Liver (tissue), 9 donors: ENCODE results near the gene RASL10B. TPM values are rescaled to one million over a fixed set of nuclear protein-coding genes. Genes with fewer than 3 reads are reported as not detected.

Source experiments
- DNase-seq: peaks from one replicate; pipeline ENCODE4 v3.0.0-alpha.2; 2017; ENCODE audit warnings: low spot score
- H3K27ac ChIP-seq, 2 donors: one replicate each; pipeline ENCODE4 v1.7.0; 2013; ENCODE audit warnings: inconsistent platforms in 2 of 2, low read length in 2 of 2, control low read depth in 1 of 2, low read depth in 1 of 2, mild to moderate bottlenecking in 1 of 2
- H3K27me3 ChIP-seq, 4 donors: one replicate each; pipeline versions ENCODE4 v1.6.1 to v1.7.0; 2013; ENCODE audit warnings: low read length in 3 of 4, inconsistent platforms in 1 of 4, mild to moderate bottlenecking in 1 of 4, moderate library complexity in 1 of 4; ENCODE audit not compliant: control insufficient read depth in 4 of 4, insufficient read depth in 4 of 4
- H3K36me3 ChIP-seq, 4 donors: one replicate each; pipeline versions ENCODE4 v1.6.1 to v1.7.0; 2013; ENCODE audit warnings: low read length in 3 of 4, mild to moderate bottlenecking in 3 of 4, low read depth in 1 of 4, moderate library complexity in 1 of 4; ENCODE audit not compliant: control insufficient read depth in 4 of 4, insufficient read depth in 3 of 4
- H3K4me1 ChIP-seq, 4 donors: one replicate each; pipeline versions ENCODE4 v1.6.1 to v1.7.0; 2013; ENCODE audit warnings: low read length in 3 of 4, mild to moderate bottlenecking in 3 of 4, moderate library complexity in 1 of 4; ENCODE audit not compliant: control insufficient read depth in 4 of 4, insufficient read depth in 4 of 4
- H3K4me3 ChIP-seq, 3 donors: one replicate each; pipeline versions ENCODE4 v1.6.1 to v1.7.0; 2013; ENCODE audit warnings: low read length in 3 of 3, control low read depth in 1 of 3, low read depth in 1 of 3, mild to moderate bottlenecking in 1 of 3
- H3K9ac ChIP-seq, 2 donors: one replicate each; pipeline ENCODE4 v1.7.0; 2013; ENCODE audit warnings: low read length in 2 of 2, mild to moderate bottlenecking in 2 of 2, moderate library complexity in 2 of 2, control low read depth in 1 of 2, low read depth in 1 of 2
- H3K9me3 ChIP-seq, 4 donors: one replicate each; pipeline versions ENCODE4 v1.6.1 to v1.7.0; 2013; ENCODE audit warnings: low read length in 3 of 4; ENCODE audit not compliant: control insufficient read depth in 4 of 4
- ATF3 ChIP-seq: IDR thresholded peaks from 2 replicates; pipeline ENCODE4 v1.6.1; 2016; ENCODE audit warnings: antibody characterized with exemption
- CTCF ChIP-seq: fragments of 150-350 bp; IDR thresholded peaks from 2 replicates; pipeline ENCODE4 v1.5.1; 2017; ENCODE audit warnings: improper control_type of control experiment, low read depth, low read length; ENCODE audit not compliant: missing input control
- EGR1 ChIP-seq, 2 donors: IDR thresholded peaks; 2 replicates each; pipeline ENCODE4 v1.6.1; 2016 to 2018; ENCODE audit warnings: antibody characterized with exemption in 2 of 2, low read depth in 2 of 2
- FOXA1 ChIP-seq: IDR thresholded peaks from 2 replicates; pipeline ENCODE4 v1.6.1; 2016; ENCODE audit warnings: antibody characterized with exemption
- GABPA ChIP-seq, 2 donors: IDR thresholded peaks in 1 of 2; conservative IDR thresholded peaks in 1 of 2; 2 replicates each; pipeline ENCODE4 v1.6.1; 2016; ENCODE audit warnings: antibody characterized with exemption in 2 of 2, mild to moderate bottlenecking in 1 of 2, moderate library complexity in 1 of 2
- HNF4A ChIP-seq, 2 donors: conservative IDR thresholded peaks; 2 replicates each; pipeline ENCODE4 v1.6.1; 2016; ENCODE audit warnings: antibody characterized with exemption in 2 of 2, mild to moderate bottlenecking in 2 of 2
- HNF4G ChIP-seq: IDR thresholded peaks from 2 replicates; pipeline ENCODE4 v1.6.1; 2016; ENCODE audit warnings: antibody characterized with exemption
- MAX ChIP-seq: IDR thresholded peaks from 2 replicates; pipeline ENCODE4 v1.6.1; 2016; ENCODE audit warnings: antibody characterized with exemption
- NR2F2 ChIP-seq: IDR thresholded peaks from 2 replicates; pipeline ENCODE4 v1.6.1; 2016; ENCODE audit warnings: antibody characterized with exemption
- REST ChIP-seq: IDR thresholded peaks from 2 replicates; pipeline ENCODE4 v1.6.1; 2016; ENCODE audit warnings: antibody characterized with exemption, mild to moderate bottlenecking
- RXRA ChIP-seq, 2 donors: IDR thresholded peaks; 2 replicates each; pipeline ENCODE4 v1.6.1; 2017 to 2018; ENCODE audit warnings: antibody characterized with exemption in 2 of 2, mild to moderate bottlenecking in 1 of 2
- SP1 ChIP-seq: IDR thresholded peaks from 2 replicates; pipeline ENCODE4 v1.6.1; 2018; ENCODE audit warnings: antibody characterized with exemption, mild to moderate bottlenecking
- TAF1 ChIP-seq: conservative IDR thresholded peaks from 2 replicates; pipeline ENCODE4 v1.6.1; 2016; ENCODE audit warnings: antibody characterized with exemption, mild to moderate bottlenecking
- ZBTB33 ChIP-seq: IDR thresholded peaks from 2 replicates; pipeline ENCODE4 v1.6.1; 2016; ENCODE audit warnings: antibody characterized with exemption
- WGBS: extraction: QIAGEN DNeasy Blood & Tissue Kit; methylation state at CpG from one replicate; pipeline ENCODE4 v1.1.7; 2013; 5-methylcytosine and 5-hydroxymethylcytosine counted together
- polyA plus RNA-seq, 2 donors: library from polyadenylated mRNA; stranded (reverse) in 1 of 2; unstranded in 1 of 2; fragments of 200-250 nt in 1 of 2; fragments of >200 nt in 1 of 2; fragmentation: Nextera tagmentation in 1 of 2; extraction: Ambion mirVana in 1 of 2; gene quantifications; one replicate each; pipeline versions ENCODE4 v1.2.1 to v1.2.3, GENCODE V29; 2013 to 2015
- total RNA-seq, 2 donors: library from RNA; depleted of rRNA; stranded (reverse); fragments of >200 nt; gene quantifications; one replicate each; pipeline ENCODE4 v1.2.3, GENCODE V29; 2014
- donor health status: healthy.
- donor health status: healthy.
- donor health status: healthy.
- donor health status: healthy.
- donor health status: healthy.

The RASL10B gene
- total and polyA plus RNA-seq, 4 donors = 0.42 to 3.8 (median 2.2) TPM

- 95% methylated on average over 3 of the region's 3 CpGs for WGBS
- no peak overlapping the region for H3K4me3 ChIP-seq
- no peak for TF ChIP-seq REST
- no peak for TF ChIP-seq GABPA (IDR thresholded peaks at IDR 0.05 in 1 of 2, conservative IDR thresholded peaks at IDR 0.05 in 1 of 2)
- no peak for TF ChIP-seq ZBTB33
- TF ChIP-seq RXRA (IDR thresholded peaks at IDR 0.05) = no peak
- no peak for TF ChIP-seq FOXA1
- no peak for TF ChIP-seq SP1
- no peak for TF ChIP-seq CTCF
- no peak for TF ChIP-seq HNF4A (conservative IDR thresholded peaks at IDR 0.05)
- no peak for TF ChIP-seq HNF4G
- TF ChIP-seq EGR1 (IDR thresholded peaks at IDR 0.05; ENCODE audit: low read depth in 2 of 2) = no peak
- no peak for TF ChIP-seq TAF1
- H3K4me1 ChIP-seq = peaks cover 0 to 9% (median 5%) of the 10 kb centered on the region in 4 donors
- H3K36me3 ChIP-seq = peaks cover 0 to 22% (median 18%) of the 10 kb centered on the region in 4 donors
- no peak overlapping the region for H3K27ac ChIP-seq
- H3K27me3 ChIP-seq = no peaks in the 10 kb centered on the region
- H3K9ac ChIP-seq = no peak overlapping the region
- no peak for DNase-seq
- no peaks in the 10 kb centered on the region for H3K9me3 ChIP-seq
These were observed 2.9 kb upstream of the RASL10B start for GRCh38 chr17:35728551-35728950.

GRCh38 chr17:35729405-35729833, 2.0 kb upstream of the RASL10B start:
- WGBS = 89% methylated on average over 4 of the region's 4 CpGs
- DNase-seq = no peak
- Histone ChIP-seq H3K9ac (no peak overlapping the region), H3K4me1 (peaks cover 0 to 9% (median 5%) of the 10 kb centered on the region in 4 donors), H3K27me3 (no peaks in the 10 kb centered on the region), H3K27ac (no peak overlapping the region), H3K9me3 (no peaks in the 10 kb centered on the region), H3K36me3 (peaks cover 0 to 13% (median 10%) of the 10 kb centered on the region in 4 donors), H3K4me3 (no peak overlapping the region)
- no peak for TF ChIP-seq ATF3
- TF ChIP-seq NR2F2 = no peak
- no peak for TF ChIP-seq HNF4A (conservative IDR thresholded peaks at IDR 0.05)
- TF ChIP-seq TAF1 = no peak
- TF ChIP-seq MAX = no peak
